CD4-positive, alpha-beta T cell treated with Interleukin-17A for 4 hours (primary cell): ENCODE data around the gene KPNA6.
A peak's percentile ranks its signal among the peaks of the same experiment; 100 is the strongest.
"Not testable (repeated sequence)": the region's sequence is repeated elsewhere in the genome, so short reads cannot be mapped to it uniquely, and the experiment has no call there.

ENCODE experiments used
- DNase-seq: peaks from one replicate; pipeline ENCODE4 v3.0.0-alpha.2; 2020; ENCODE audit warnings: mixed read lengths

The KPNA6 gene

DNA sequence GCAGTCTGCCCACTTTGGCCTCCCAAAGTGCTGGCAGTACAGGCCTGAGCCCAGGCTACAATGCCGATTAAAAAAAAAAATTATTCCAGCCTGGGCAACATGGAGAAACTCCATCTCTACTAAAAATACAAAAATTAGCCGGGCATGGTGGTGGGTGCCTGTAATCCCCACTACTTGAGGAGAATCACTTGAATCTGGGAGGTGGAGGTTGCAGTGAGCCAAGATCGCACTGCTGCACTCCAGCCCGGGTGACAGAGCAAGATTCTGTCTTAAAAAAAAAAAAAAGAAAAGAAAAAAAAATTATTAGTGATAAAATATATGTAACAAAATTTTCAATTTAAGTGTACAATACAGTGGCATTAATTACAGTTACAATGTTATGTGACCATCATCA lies 35.4 kb downstream of the KPNA6 start:
- not testable (repeated sequence) for DNase-seq

DNA sequence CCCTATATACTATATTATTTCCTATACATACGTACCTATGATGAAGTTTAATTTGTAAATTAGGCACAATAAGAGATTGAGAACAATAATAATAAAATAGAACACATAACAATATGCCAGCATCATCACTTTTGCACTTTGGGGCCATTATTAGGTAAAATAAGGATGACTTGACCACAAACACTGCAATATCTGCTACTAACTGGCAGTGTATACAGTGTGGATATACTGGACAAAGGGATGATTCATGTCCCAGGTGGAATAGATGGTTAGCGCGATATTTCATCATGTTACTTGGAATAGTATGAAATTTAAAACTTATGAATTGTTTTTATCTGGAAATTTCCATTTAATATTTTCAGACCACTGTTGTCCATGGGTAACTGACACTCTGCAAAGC lies 36.2 kb downstream of the KPNA6 start:
- no peak for DNase-seq

DNA sequence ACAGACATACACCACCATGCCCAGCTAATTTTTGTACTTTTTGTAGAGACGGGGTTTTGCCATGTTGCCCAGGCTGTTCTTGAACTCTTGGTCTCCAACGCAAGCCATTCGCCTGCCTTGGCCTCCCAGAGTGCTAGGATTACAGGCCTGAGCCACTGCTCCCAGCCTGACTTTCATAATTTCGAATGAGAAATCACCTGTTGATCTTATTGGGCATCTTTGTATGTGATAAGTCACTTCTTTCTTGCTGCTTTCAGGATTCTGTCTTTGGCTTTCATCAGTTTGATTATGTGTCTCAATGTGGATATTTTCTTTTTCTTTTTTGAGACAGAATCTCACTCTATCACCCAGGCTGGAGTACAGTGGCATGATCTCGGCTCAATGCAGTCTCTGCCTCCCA lies 39.9 kb downstream of the KPNA6 start:
- DNase-seq, result not testable (repeated sequence)

DNA sequence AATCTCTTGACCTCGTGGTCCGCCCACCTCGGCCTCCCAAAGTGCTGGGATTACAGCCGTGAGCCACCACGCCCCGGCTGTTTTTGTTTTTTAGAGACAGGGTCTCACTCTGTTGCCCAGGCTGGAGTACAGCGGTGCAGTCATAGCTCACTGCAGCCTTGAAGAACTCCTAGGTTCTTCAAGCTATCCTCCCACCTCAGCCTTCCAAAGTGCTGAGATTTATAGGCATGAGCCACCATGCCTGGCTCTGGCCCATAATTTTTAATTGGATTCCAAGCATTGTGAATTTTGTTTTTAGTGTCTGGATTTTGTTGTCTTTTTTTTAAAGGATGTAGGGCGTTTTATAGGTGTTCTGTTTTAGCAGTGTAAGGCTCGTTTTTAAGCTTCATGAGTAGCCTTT lies 43.0 kb downstream of the KPNA6 start:
- no peak for DNase-seq

DNA sequence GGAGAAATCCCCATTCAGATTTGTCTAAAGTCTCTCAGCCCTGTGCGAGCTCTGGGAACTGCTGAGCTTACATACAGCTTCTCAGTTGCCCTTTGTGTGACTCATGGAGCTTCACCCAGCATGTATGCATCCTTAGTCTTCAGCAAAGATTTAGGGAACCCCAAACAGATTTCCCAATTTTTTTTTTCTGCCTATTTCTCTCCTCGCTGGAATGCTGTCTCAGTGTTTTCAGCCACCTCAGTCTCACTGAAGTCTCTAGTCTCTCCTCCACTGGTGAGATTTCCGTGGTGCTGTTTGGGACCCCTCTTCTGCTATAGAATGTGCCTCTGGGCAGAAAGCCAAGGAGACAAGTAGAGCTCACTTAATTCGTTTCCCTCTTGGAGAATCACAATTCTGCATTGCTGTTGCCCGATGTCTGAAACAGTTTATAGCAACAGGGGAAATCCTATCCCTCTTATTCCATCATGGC lies 43.5 kb downstream of the KPNA6 start:
- DNase-seq, result no peak

DNA sequence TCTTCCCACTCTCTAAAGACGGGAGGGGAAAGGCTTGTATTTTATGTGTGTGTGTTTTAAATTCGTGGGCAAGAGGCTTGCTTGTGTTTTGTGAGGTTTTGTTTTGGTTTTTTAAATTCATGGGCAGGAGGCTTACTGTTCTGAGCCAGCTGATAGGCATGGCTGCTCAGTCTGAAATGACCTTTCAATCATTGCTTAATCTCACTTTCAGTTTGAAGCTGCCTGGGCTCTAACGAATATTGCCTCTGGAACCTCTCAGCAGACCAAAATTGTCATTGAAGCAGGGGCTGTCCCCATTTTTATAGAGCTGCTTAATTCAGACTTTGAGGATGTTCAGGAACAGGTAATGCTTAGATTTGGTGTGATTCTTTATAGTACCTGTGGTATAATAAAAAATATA lies 51.3 kb downstream of the KPNA6 start:
- no peak for DNase-seq

DNA sequence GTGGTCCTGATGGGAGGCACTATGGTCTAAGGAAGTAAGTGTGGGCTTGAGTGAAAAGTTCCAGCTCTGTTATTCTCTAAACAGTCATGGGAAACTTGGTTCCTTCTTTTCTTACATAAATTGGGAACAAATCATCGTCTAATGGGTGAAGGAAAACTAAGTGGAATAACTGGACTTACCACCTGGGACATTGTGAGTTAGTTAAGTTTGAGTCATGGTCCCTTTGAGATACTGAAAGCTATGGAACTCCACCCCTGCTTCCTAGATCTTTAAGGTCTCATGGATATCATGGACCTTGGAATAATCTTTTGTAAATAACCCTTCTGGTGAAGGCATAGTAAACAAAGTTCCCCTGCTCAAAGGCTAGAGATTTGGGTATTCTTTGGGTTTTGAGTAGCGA lies 55.5 kb downstream of the KPNA6 start:
- no peak for DNase-seq

DNA sequence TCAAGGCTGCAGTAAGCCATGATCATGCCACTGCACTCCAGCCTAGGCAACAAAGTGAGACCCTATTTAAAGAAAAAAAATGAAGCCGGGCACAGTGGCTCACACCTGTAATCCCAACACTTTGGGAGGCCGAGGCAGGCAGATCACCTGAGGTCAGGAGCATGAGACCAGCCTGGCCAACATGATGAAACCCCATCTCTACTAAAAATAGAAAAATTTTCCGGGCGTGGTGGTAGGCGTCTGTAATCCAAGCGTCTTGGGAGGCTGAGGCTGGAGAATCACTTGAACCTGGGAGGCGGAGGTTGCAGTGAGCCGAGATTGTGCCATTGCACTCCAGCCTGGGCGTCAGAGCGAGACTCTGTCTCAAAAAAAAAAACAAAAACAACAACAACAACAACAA lies 57.8 kb downstream of the KPNA6 start:
- not testable (repeated sequence) for DNase-seq

DNA sequence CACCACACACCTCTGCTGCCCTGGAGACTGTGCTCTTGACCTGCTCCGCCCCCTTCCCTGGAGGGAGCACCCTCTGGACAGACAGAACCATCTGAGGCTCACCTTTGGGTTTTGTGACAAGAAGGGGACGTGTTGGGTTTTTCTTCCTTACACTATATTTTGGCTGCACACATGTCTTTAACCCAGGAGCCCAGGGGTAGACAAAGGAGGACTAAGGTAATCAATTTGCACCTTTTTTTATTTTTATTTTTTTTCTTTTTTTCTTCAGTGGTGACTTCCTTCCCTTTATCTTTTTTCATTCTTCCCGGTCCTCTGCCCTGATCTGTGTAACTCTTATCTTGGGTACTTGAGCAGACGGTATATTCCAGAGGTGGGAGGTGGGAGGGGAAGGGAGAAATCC lies 63.1 kb downstream of the KPNA6 start:
- no peak for DNase-seq

DNA sequence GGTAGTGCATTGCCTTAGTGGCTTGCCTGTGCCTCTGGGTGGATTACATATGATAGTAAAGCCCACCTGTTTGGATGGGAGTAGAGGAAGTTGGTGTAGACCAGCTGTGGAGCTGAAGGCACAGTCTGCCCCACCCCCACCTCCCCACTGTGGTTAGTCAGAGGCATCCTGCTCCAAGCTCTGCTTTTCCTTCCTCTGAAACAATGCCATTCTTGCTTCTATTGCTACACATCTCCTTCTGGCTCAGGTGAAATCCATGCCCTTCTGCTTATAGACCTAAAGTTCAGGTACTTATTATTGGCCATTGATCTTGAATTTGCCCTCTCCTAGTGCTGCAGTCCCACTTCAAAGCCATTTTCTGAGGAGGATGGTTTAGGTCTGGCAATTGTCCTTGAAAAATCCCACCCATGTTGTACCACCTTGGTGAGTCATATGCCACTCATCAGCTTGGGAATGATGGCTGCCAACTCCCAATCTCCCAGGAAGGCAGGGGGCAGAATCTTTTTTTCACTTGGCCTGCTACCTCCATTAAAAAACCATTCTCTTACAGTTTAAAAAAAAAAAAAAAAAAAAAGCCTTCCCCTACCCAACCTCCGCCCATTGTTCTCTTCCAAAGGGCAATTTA lies 64.9 kb downstream of the KPNA6 start:
- DNase-seq, result peak; percentile 39

DNA sequence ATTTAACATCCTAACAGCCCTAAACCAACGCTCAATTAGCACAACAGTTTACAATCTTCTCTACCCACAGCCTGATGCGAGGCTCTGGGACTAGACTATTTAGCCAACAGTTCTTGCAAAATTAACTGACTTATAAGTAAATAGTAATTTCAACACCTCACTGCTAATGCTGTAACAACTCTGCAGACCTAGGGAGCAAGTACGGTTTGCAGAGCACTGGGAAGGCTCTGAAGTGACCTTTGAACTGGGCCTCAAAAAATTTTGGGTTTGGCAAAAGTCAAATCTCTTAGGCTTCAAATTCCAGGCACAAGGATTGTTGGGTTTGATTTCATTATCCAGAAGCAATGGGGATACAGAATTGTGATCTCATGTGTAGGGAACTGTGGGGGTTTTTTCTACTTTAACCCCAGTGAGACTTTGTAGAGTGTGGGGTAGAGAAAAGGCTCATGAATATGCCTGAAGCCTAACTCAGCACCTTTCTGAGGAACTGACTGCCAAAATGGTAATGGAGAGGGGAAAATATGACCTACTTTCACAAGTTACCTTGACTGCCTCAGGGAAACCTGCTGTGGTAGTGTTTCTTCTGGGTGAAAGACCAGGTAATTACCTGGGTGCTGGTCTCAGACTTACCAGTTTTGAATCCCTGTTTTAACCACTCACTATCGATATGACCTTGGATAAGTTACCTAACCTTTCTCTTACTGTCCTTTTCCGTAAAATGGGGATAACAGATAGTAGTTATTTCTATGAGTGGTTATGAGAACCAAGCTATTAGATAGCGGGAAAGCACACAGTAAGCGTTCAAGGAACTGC lies 70.7 kb downstream of the KPNA6 start:
- DNase-seq, result no peak

DNA sequence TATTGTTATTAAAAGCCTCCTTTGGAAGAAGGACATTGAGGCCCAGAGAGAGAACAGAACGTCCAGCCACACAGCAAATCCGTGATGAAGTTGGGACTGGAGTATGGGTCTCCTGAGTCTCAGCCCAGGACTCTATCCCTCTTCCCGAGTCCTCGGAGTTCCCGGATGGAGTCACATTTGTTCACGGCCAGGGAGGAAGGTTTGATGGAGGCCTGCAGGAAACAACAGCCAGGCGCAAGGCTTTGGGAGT lies 71.3 kb downstream of the KPNA6 start:
- DNase-seq, result no peak

DNA sequence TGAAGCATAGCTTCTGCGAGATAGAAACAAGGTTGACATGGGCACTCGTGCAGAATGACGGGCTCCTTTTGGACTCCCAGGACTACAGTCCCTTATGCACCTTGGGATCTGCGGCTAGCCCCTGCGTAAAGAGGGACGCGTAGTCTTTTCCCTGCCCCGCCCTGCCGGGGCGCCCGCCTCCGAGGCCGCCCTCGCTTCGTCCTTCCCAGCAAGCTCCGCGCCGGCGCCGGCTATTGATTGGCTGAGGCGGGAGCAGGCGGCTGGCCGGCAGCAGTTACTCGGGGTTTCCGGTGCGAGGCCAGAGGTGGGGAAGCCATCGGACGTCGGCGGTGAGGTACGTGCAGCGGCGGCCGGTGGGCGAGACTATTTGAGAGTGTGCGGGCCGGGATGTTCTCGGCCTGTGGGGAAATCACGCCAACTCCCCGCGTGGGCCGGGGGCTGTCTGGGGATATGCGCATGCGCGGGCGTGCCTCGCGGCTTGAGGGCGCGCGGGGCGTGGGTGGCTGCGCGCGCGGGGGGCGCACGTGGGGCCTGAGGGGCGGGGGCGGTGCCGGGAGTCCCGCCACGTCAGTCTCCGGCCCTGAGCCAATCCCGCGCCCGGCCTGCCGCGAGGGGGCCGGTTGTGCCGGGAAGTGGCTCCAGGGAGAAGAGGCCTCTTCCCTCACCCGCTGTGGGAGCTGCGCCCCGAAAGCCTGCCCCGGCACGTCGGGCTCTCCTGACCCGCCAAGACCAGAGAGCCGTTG lies 71.8 kb downstream of the KPNA6 start, which contains the start of gene TXLNA:
Gene TXLNA, plus strand, starts transcription at position 233 of the 743 bp plus-strand sequence. CDS start 671 bp downstream, outside the sequence.
- DNase-seq, result peak; percentile 92

DNA sequence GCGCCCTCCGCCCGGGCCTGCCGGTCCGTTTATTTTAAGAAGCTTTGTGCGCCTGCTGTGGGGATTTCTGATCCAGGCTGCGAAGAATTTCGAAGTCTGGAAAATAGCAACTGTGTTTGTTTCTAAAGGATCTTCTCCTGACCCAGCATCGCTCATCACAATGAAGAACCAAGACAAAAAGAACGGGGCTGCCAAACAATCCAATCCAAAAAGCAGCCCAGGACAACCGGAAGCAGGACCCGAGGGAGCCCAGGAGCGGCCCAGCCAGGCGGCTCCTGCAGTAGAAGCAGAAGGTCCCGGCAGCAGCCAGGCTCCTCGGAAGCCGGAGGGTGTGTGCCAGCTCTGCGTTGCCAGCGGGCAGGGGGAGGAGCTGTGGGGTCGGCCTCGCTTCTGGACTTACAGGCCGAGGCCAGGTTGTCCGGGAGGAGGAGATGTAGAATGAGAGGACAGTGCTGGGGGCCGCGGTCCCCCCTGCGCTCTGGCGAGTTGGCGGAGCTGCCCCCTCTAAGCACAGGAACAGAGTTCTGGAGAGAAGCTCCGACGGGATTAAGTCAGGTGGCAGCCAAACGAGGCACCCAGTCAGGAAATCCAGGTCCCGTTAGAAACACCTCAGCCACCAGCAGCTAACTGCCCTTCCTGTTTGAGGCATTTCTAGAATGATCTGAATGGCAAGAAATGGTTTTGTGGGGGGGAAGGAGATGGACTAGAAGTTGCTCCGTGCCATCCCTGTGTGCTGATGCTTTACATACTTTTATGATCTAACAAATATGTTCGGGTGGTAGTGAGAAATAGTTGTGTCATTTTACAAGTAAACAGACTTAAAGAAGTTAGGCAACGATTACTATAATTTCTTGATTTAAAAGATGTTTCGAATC lies 72.6 kb downstream of the KPNA6 start:
- peak; percentile 40 for DNase-seq

DNA sequence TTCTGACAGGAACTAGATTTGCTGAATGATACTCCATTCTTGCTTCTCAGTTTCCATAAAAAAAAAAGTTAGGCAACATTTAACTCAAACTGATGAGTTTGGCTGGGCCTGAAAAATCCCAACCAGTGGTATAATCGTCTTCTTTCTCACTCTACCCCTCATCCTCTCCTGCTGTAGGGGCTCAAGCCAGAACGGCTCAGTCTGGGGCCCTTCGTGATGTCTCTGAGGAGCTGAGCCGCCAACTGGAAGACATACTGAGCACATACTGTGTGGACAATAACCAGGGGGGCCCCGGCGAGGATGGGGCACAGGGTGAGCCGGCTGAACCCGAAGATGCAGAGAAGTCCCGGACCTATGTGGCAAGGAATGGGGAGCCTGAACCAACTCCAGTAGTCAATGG lies 73.2 kb downstream of the KPNA6 start:
- no peak for DNase-seq

DNA sequence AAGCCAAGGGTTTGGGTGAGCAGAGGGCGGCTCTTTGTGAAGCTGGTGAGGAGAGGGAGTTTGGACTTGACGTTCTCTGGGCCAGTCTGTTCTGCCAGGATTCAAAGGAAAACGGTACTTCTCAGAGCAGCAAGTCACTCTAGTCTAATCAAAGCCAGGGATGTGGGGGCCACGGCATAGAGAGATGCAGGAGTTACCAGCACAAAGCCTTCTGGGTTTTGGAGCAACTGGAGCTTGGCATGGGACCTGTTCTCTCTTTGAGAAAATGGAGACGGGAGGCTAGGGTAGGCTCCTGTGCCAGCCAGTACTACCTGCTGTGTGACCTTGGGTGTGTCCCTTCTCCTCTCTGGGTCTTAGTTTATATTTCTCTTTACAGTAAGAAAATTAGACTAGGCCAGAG lies 73.7 kb downstream of the KPNA6 start:
- no peak for DNase-seq

DNA sequence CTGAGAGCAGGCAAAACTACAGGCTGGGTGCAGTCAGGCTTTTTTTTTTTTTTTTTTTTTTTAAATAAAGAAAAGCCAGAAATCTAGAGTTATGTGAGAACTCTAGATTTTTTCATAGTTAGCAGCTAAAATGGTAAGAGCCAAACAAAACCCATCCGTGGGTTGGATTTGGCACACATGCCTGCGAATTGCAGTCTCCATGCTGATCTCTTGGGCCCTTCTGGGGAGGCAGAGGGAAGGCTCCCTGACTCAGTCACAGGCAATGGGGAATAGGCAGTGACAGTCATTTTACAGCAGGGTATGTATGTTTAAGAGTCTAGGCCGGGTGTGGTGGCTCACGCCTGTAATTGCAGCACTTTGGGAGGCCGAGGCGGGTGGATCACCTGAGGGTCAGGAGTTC lies 74.2 kb downstream of the KPNA6 start:
- DNase-seq, result no peak

DNA sequence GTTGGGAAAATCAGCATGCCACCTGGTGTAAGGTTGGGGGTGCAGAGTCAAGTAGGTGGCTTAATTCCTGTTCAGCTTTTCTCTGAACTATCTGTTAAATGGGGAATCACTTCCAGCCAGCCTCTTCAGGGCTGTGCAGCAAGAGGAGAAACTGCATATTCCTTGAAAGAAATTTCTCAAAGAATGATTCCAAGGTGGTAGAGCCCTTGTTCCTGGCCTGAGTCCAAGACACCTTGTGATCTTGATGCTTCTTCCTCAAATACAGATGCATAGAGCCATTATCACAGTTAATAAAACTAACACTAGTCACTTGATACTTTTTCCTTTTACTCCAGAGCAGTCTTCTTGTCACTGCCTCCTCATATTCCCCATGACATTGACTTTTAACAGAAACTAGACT lies 76.8 kb downstream of the KPNA6 start:
- DNase-seq, result no peak

DNA sequence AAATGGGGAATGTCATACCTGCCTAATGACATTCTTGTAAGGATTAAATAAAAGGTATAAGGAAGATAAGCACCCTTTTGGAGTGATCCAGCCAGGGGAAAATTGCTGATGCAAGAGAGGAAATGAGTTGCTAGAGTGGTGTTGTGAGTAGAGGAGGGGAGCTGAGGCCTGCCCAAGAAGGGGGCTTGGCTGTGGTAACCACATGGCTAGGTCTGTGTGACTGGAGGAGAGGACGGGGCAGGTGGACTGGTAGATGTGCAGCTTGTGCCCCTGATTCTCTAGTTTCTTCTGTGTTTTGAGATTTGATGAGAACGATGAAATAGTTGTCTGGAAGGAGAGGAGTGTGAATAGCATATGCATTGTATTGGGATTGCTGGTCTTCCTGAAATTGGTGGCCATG lies 78.2 kb downstream of the KPNA6 start:
- DNase-seq, result no peak

DNA sequence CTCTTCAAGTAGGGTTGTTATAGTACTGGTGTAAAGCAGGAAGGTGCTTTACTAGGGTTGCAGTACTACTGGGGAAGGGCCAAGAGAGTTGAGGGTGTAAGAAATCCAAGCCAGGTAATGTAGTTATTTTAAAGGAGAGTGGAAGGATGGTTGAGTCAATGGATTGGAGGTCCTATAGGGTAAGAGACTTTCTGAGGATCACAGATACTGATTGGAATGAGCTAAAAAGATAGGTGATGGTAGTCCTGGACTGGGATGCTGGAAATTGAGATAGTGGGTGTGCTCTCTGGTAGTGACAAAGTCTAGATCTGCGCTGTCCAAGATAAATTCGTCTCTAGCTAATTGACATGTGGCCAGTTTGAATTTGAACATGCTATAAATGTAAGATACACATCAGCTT lies 78.6 kb downstream of the KPNA6 start:
- no peak for DNase-seq

DNA sequence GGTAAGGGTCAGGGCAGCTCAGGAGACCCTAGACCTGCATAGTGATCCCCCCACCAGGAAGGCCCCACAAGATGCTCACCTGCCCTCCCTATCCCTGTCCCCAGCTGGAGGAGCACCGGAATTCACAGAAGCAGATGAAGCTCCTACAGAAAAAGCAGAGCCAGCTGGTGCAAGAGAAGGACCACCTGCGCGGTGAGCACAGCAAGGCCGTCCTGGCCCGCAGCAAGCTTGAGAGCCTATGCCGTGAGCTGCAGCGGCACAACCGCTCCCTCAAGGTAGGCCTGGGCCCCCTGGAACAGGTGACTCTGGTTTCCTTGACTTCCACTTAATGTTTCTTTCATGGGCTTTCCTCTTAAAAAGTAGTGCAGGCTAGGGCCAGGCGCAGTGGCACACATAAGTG lies 80.0 kb downstream of the KPNA6 start:
- DNase-seq, result no peak

DNA sequence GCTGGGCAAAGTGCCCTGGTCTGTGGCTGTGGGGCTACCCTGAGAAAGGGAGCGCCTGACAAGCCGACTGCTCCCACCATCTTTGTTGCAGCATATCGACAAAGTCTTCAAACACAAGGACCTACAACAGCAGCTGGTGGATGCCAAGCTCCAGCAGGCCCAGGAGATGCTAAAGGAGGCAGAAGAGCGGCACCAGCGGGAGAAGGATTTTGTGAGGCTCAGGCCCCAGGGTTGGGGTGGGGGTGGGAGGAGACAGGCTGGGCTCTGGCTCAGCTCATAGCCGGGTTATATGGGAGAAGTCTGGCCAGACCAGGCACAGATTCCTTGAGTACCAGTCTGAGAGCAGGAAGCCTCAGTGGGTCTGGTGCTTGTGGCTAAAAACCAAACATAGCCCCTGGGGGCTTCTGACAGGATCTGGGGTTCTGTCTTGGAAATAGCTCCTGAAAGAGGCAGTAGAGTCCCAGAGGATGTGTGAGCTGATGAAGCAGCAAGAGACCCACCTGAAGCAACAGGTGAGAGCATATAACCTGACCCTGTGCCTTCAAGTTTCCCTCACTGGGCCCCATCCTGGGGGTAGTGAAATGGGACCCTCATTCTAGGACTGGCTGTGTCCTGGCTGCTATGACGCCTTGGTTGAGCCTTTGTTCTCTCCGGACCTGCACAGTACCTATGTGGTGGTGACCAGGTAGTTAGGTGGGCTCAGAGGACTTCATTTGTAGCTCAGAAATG lies 84.5 kb downstream of the KPNA6 start:
- no peak for DNase-seq
